CD4-positive, alpha-beta memory T cell (primary cell): ENCODE results near the gene CHD5. TPM values are rescaled to one million over a fixed set of nuclear protein-coding genes. Genes with fewer than 3 reads are reported as not detected.
A peak's percentile ranks its signal among the peaks of the same experiment; 100 is the strongest.

Source experiments
- CTCF ChIA-PET: fragments of 350-600 bp; sonication (Branson Sonifier 250); formaldehyde crosslinking; loops from one replicate; lab custom pipeline; 2021; ENCODE audit warnings: inconsistent platforms; ENCODE audit not compliant: partially characterized antibody; lab: Charles Lee
- POLR2A ChIA-PET: fragments of 350-600 bp; sonication (Branson Sonifier 250); formaldehyde crosslinking; loops from one replicate; lab custom pipeline; 2021; ENCODE audit not compliant: partially characterized antibody; lab: Charles Lee
- DNase-seq, 5 donors: peaks; one replicate each; pipeline versions ENCODE4 v3.0.0 to v3.0.0-alpha.2; 2020 to 2022; ENCODE audit warnings: mixed read lengths in 1 of 5
- H3K27ac ChIP-seq: one replicate; pipeline ENCODE4 v1.7.0; 2013; ENCODE audit warnings: low read depth, low read length
- H3K27me3 ChIP-seq: 2 replicates; pipeline ENCODE4 v1.7.0; 2013; ENCODE audit warnings: mild to moderate bottlenecking, low read length, moderate library complexity; ENCODE audit not compliant: insufficient read depth
- H3K36me3 ChIP-seq: 2 replicates; pipeline ENCODE4 v1.7.0; 2013; ENCODE audit warnings: mild to moderate bottlenecking, low read length, moderate library complexity; ENCODE audit not compliant: insufficient read depth
- H3K4me1 ChIP-seq: 2 replicates; pipeline ENCODE4 v1.7.0; 2013; ENCODE audit warnings: mild to moderate bottlenecking, low read length, moderate library complexity; ENCODE audit not compliant: insufficient read depth
- H3K4me3 ChIP-seq, 2 donors: one replicate each; pipeline ENCODE4 v1.7.0; 2013; ENCODE audit warnings: low read length in 2 of 2, mild to moderate bottlenecking in 1 of 2
- H3K9me3 ChIP-seq, 2 donors: one replicate each; pipeline ENCODE4 v1.7.0; 2013; ENCODE audit warnings: low read length in 2 of 2, control low read depth in 1 of 2; ENCODE audit not compliant: control insufficient read depth in 1 of 2
- H3K27ac Mint-ChIP-seq, 7 donors: one replicate each; pipeline ENCODE4 v1.8.0; 2020 to 2021; ENCODE audit warnings: mixed read lengths in 7 of 7, mild to moderate bottlenecking in 6 of 7, inconsistent platforms in 3 of 7, moderate library complexity in 3 of 7
- H3K27me3 Mint-ChIP-seq, 2 donors: one replicate each; pipeline ENCODE4 v1.8.0; 2020 to 2021; ENCODE audit warnings: mixed read lengths in 2 of 2
- H3K36me3 Mint-ChIP-seq, 2 donors: one replicate each; pipeline ENCODE4 v1.8.0; 2020 to 2021; ENCODE audit warnings: mixed read lengths in 2 of 2, inconsistent platforms in 1 of 2, mild to moderate bottlenecking in 1 of 2
- H3K4me1 Mint-ChIP-seq, 4 donors: one replicate each; pipeline ENCODE4 v1.8.0; 2020 to 2021; ENCODE audit warnings: mixed read lengths in 4 of 4, mild to moderate bottlenecking in 1 of 4
- H3K4me3 Mint-ChIP-seq, 8 donors: one replicate each; pipeline ENCODE4 v1.8.0; 2020 to 2021; ENCODE audit warnings: mixed read lengths in 8 of 8, mild to moderate bottlenecking in 7 of 8, moderate library complexity in 6 of 8, inconsistent platforms in 3 of 8
- H3K9me3 Mint-ChIP-seq, 8 donors: one replicate each; pipeline ENCODE4 v1.8.0; 2020 to 2021; ENCODE audit warnings: mixed read lengths in 8 of 8, mild to moderate bottlenecking in 5 of 8, inconsistent platforms in 3 of 8, moderate library complexity in 1 of 8
- intact Hi-C: fragments of 100-400 bp; cut with micrococcal nuclease; formaldehyde crosslinking; loops from one replicate; pipeline ENCODE4 v1.15.1; 2023
- polyA plus RNA-seq, 2 donors: library from polyadenylated mRNA; unstranded; fragments of 300-500 nt; fragmentation: Illumina TruSeq; gene quantifications; one replicate each; pipeline ENCODE4 v1.2.3, GENCODE V29; 2021
- total RNA-seq, 2 experiments: library from RNA; stranded (reverse); gene quantifications; one replicate each; pipeline ENCODE4 v1.2.3, GENCODE V29; 2021

Gene CHD5
- total and polyA plus RNA-seq, 4 experiments from 2014 or later, result 0.06 to 0.17 TPM; not detected in 2

DNA sequence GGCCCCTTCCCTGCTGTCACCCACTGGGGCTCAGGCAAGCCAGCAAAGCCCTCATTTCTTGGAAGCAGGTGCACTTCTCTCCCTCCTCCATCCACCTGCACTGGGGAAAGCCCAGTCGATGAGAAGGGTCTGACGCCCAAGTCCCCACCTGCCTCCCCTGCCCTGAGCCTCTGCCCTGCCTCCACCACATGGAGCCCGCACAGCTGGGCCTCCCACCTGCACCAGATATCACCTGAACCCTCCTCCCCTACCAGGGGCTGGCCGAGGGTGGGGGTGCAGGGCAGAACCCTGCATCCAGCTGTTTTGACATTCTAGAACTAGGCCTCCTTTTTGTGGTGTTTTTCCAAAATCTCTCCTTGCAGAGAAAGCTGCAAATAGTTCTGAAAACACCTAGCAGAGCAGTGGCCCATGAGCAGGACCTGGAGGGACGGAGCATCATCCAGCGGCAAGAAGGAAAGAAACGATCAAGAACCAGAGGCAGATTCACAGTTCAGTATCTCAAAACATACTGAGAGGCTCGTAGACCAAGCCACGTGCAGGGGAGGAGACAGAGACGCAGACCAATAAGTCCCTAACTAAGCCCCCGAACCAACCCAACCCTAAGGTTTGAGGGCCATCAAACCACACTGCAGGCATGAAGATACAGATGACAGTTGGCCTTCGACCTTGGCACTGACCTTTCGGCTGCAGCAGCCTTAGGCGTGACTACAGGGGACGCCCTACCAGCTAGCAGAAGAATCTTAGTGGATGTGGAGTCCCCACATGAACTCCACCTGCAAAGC lies 16.7 kb downstream of the CHD5 start:
- H3K27me3 Mint-ChIP-seq, result peaks cover 7 to 26% of the 10 kb centered on the region in 2 donors

DNA sequence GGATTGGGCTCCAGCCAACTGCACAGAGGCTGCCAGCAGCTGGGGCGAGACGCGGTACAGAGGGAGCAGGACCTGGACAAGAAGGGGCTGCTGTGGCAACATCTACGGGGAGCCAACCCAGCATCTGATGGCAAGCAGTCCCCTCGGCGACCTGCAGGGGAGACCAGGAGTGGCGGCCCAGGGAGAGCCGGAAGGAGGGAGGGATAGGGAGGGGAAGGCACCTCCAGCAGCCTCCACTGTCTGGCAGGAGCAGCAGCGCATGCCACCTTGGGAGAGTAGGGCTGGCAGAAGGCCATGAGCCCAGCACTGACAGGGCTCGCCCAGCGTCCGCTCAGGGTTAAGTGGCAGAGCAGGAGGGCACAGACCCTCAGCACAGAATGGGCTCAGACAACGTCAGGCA lies 17.3 kb downstream of the CHD5 start:
- no peak overlapping the region for H3K4me3 Mint-ChIP-seq

More for the DNA sequence above, 16.7 kb downstream of the CHD5 start:
- Histone ChIP-seq H3K4me3 (no peak overlapping the region), H3K27ac (no peak overlapping the region), H3K9me3 (no peaks in the 10 kb centered on the region), H3K27me3 (no peaks in the 10 kb centered on the region), H3K4me1 (no peaks in the 10 kb centered on the region), H3K36me3 (no peaks in the 10 kb centered on the region)
- ChIA-PET POLR2A (no interaction called here), CTCF (no interaction called here)
- Mint-ChIP-seq H3K4me1 (no peaks in the 10 kb centered on the region), H3K4me3 (no peak overlapping the region), H3K27ac (no peak overlapping the region), H3K9me3 (no peaks in the 10 kb centered on the region), H3K36me3 (no peaks in the 10 kb centered on the region)
- intact Hi-C loops, result no loop called here
- no peak for DNase-seq

DNA sequence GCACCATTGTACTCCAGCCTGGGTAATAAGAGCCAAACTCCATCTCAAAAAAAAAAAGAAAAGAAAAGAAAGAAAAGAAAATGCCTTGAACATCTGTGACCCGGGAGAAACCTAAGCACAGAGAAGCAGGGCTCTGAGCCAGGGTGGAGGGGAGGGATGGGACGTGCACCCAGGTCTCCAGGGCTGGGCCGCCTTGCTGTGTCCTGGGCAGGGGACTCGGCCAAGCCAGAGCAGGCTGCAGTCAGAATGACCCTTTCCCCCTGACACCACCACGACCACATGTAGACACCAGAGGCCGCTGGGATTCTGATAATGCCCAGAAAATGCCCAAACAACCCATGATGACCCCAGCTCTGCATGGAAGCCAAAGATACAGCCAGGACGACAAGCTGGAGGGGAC lies 17.8 kb downstream of the CHD5 start:
- Mint-ChIP-seq H3K36me3 (no peaks in the 10 kb centered on the region), H3K27ac (no peak overlapping the region), H3K9me3 (no peaks in the 10 kb centered on the region), H3K4me3 (no peak overlapping the region), H3K4me1 (no peaks in the 10 kb centered on the region), H3K27me3 (peaks cover 5 to 21% of the 10 kb centered on the region in 2 donors)
- H3K4me1 ChIP-seq, result no peaks in the 10 kb centered on the region
- H3K36me3 ChIP-seq, result no peaks in the 10 kb centered on the region
- no peaks in the 10 kb centered on the region for H3K9me3 ChIP-seq
- DNase-seq, result no peak
- ChIA-PET POLR2A (no interaction called here), CTCF (no interaction called here)
- H3K4me3 ChIP-seq, result no peak overlapping the region
- intact Hi-C loops, result no loop called here
- H3K27me3 ChIP-seq, result no peaks in the 10 kb centered on the region
- no peak overlapping the region for H3K27ac ChIP-seq

More for the DNA sequence above, 17.3 kb downstream of the CHD5 start:
- no peak overlapping the region for H3K27ac Mint-ChIP-seq
- intact Hi-C loops, result no loop called here
- Histone ChIP-seq H3K27me3 (no peaks in the 10 kb centered on the region), H3K4me1 (no peaks in the 10 kb centered on the region), H3K36me3 (no peaks in the 10 kb centered on the region), H3K4me3 (no peak overlapping the region), H3K27ac (no peak overlapping the region), H3K9me3 (no peaks in the 10 kb centered on the region)
- ChIA-PET CTCF (no interaction called here), POLR2A (no interaction called here)
- H3K4me1 Mint-ChIP-seq, result no peaks in the 10 kb centered on the region
- H3K27me3 Mint-ChIP-seq, result peaks cover 5 to 25% of the 10 kb centered on the region in 2 donors
- no peaks in the 10 kb centered on the region for H3K36me3 Mint-ChIP-seq
- H3K9me3 Mint-ChIP-seq, result no peaks in the 10 kb centered on the region
- DNase-seq, result no peak

- H3K4me1 ChIP-seq, result peaks cover 10% of the 10 kb centered on the region
- no peak overlapping the region for H3K27ac ChIP-seq
- Mint-ChIP-seq H3K4me3 (no peak overlapping the region), H3K4me1 (peaks cover 0 to 5% (median under 1%) of the 10 kb centered on the region in 4 donors), H3K36me3 (no peaks in the 10 kb centered on the region), H3K27me3 (peaks cover 4 to 12% of the 10 kb centered on the region in 2 donors), H3K9me3 (no peaks in the 10 kb centered on the region), H3K27ac (peak overlapping the region in 1 of 7 donors; percentile 6)
- ChIA-PET POLR2A (interaction anchor here (0.6 kb wide), 1 partner anchor 365 kb away, joined by 3 read pairs; no protein-coding TSS in a partner anchor), CTCF (no interaction called here)
- H3K4me3 ChIP-seq, result no peak overlapping the region
- no peaks in the 10 kb centered on the region for H3K9me3 ChIP-seq
- no peaks in the 10 kb centered on the region for H3K36me3 ChIP-seq
- H3K27me3 ChIP-seq, result no peaks in the 10 kb centered on the region
- no peak for DNase-seq
- intact Hi-C loops, result no loop called here
These were observed 21.9 kb downstream of the CHD5 start for GRCh38 chr1:6158181-6158580.

GRCh38 chr1:6157528-6158174 lies 22.5 kb downstream of the CHD5 start:
- H3K27ac Mint-ChIP-seq, result peak overlapping the region in 2 of 7 donors; percentile 6 to 21
- H3K4me3 Mint-ChIP-seq, result no peak overlapping the region
- CTCF ChIA-PET, result no interaction called here

DNA sequence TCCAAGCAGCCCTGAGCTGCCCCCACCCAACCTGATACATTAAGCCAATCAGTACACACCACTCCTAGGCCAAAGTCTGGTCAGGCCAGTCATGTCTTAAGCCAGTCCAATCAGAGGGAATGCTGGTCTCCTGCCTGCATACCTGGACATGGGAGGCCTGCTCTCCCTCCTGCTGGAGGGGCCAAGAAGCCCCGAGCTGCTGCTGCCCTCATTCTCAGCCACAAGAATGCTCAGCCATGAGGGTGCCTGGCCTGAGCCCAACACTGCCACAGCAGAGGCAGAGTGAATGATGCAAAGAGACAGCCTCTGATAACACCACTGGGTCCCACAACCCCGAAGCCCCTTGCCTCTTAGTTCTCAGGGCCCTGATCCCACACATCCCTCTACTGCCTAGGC lies 23.0 kb downstream of the CHD5 start:
- Mint-ChIP-seq H3K27me3 (peaks cover 4 to 12% of the 10 kb centered on the region in 2 donors), H3K4me3 (no peak overlapping the region), H3K36me3 (no peaks in the 10 kb centered on the region), H3K4me1 (peaks cover 0 to 5% (median under 1%) of the 10 kb centered on the region in 4 donors), H3K9me3 (no peaks in the 10 kb centered on the region), H3K27ac (no peak overlapping the region)
- no peak overlapping the region for H3K27ac ChIP-seq
- no peaks in the 10 kb centered on the region for H3K9me3 ChIP-seq
- no peaks in the 10 kb centered on the region for H3K27me3 ChIP-seq
- H3K4me3 ChIP-seq, result no peak overlapping the region
- H3K4me1 ChIP-seq, result peaks cover 10% of the 10 kb centered on the region
- no peak for DNase-seq
- POLR2A ChIA-PET, result no interaction called here
- H3K36me3 ChIP-seq, result no peaks in the 10 kb centered on the region
- intact Hi-C loops, result no loop called here
- CTCF ChIA-PET, result no interaction called here

More at GRCh38 chr1:6157528-6158174, 22.5 kb downstream of the CHD5 start:
- no peak for DNase-seq
- POLR2A ChIA-PET, result interaction anchor here (0.6 kb wide), 1 partner anchor 365 kb away, joined by 3 read pairs; no protein-coding TSS in a partner anchor
- intact Hi-C loops, result no loop called here
- Mint-ChIP-seq H3K36me3 (no peaks in the 10 kb centered on the region), H3K9me3 (no peaks in the 10 kb centered on the region), H3K27me3 (peaks cover 4 to 12% of the 10 kb centered on the region in 2 donors), H3K4me1 (peaks cover 0 to 5% (median under 1%) of the 10 kb centered on the region in 4 donors)
- H3K27me3 ChIP-seq, result no peaks in the 10 kb centered on the region
- no peaks in the 10 kb centered on the region for H3K36me3 ChIP-seq
- no peaks in the 10 kb centered on the region for H3K9me3 ChIP-seq
- H3K4me1 ChIP-seq, result peaks cover 10% of the 10 kb centered on the region
- no peak overlapping the region for H3K27ac ChIP-seq
- H3K4me3 ChIP-seq, result no peak overlapping the region

DNA sequence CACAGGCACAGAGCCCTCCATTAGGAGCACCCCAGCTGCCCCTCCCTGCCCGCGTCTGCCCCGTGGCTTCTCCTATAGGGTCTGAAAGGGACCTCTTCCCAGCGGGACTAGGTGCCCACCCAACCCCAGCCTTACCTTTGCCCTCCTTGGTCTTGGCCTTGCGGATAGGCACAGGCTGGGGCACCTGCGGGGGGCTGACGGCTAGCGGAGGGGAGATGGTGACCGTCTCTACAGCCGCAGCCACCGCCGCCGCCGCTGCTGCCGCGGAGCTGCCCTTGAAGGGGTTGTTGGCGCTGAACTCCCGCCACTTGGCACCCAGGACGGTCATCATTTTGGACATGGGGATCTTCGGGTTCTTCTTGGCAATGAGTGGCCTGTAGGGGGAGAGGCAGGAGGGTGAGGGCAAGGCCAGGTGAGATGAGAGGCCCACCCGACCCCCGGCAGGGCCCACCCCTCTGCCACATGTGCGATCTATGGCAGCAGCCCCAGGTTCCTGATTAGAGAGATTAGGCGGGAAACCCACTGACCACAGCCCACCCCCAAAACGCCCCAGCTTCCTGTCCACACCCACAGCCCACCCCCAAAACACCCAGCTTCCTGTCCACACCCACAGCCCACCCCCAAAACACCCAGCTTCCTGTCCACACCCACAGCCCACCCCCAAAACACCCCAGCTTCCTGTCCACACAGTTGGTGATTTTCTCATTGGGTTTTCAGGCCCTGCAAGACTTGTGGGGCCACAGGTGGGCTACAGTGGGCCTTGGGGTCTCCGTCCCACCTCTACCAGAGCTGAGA lies 25.4 kb downstream of the CHD5 start:
- no peak overlapping the region for H3K27ac ChIP-seq
- Mint-ChIP-seq H3K27ac (no peak overlapping the region), H3K4me1 (peaks cover 0 to 9% (median under 1%) of the 10 kb centered on the region in 4 donors), H3K27me3 (peaks cover 6 to 9% of the 10 kb centered on the region in 2 donors), H3K4me3 (no peak overlapping the region), H3K9me3 (no peaks in the 10 kb centered on the region), H3K36me3 (peaks cover 0 to 1% of the 10 kb centered on the region in 2 donors)
- POLR2A ChIA-PET, result no interaction called here
- CTCF ChIA-PET, result no interaction called here
- H3K27me3 ChIP-seq, result no peaks in the 10 kb centered on the region
- H3K4me3 ChIP-seq, result no peak overlapping the region
- no peak for DNase-seq
- no peaks in the 10 kb centered on the region for H3K36me3 ChIP-seq
- intact Hi-C loops, result no loop called here
- H3K9me3 ChIP-seq, result no peaks in the 10 kb centered on the region
- H3K4me1 ChIP-seq, result peaks cover 10% of the 10 kb centered on the region
